Right hindlimb (tissue), 1 donor: ENCODE data around the gene URM1.

ENCODE experiments used
- DNase-seq: peaks from one replicate; pipeline ENCODE4 v3.0.0-alpha.2; 2018

The URM1 gene

DNA sequence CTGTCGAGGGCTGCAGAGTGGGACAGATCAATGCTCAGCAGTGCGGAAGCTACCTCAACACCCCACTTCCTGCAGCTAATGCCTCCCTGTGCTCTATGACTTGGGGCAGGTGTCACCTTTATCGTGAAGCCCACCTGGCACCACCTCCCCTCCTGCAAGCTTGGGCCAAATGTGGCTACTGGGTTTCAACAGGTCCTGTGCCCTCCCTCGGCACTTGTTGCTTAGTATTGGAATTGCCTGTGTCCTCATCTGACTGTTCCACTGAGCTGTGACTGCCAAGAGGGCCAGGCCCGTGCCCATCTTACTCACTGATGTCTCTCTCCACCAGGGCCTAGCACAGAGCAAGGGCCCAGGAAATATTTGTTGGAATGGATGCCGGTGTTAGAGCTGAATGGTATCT is 21.4 kb upstream of the URM1 start:
- DNase-seq: no peak

DNA sequence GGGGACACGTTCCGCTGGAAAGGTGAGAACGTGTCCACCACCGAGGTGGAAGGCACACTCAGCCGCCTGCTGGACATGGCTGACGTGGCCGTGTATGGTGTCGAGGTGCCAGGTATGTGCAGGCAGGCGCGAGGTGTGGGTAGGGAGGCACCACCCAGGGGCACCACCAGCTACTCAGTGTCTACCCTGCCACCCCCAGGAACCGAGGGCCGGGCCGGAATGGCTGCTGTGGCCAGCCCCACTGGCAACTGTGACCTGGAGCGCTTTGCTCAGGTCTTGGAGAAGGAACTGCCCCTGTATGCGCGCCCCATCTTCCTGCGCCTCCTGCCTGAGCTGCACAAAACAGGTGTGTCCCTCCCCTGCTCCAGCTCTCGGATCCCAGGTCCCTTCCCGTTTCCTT is 15.7 kb upstream of the URM1 start:
- no peak for DNase-seq

DNA sequence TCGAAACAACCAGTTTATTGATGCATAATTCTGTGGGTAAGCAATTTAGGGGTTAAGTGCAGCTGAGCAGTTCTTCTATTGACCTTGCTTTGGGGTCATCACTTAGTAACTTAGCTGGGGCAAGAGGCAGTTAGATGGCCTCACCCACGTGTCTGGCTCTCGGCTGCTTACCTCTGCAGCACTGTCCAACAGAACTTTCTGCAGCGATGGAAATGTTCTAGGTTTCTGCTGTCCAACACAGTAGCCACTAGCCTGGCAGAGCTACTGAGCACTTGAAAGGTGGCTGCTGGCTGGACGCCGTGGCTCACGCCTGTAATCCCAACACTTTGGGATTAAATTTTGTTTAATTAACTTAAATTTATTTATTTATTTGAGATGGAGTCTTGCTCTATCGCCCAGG is 13.1 kb upstream of the URM1 start:
- no peak for DNase-seq

DNA sequence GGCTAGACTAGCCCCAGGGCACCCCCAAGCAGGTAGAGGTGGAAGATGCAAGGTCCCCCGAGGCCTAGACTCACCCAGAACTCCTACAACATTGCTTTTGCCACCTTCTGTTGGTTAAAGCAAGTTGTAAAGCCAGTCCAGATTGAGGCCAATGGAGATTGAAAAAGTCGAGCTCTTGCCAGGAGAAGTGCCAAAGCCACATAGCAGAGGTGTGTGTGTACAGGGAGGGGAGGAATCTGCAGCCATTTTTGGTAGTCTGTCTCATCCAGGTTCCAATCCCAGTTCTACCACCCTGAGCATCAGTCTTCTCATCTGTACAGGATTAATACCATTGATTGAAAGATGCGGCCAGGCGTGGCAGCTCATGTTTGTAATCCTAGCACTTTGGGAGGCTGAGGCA is 12.3 kb upstream of the URM1 start:
- DNase-seq: no peak

GRCh38 chr9:128360826-128361225 is 10.3 kb upstream of the URM1 start:
- no peak for DNase-seq

DNA sequence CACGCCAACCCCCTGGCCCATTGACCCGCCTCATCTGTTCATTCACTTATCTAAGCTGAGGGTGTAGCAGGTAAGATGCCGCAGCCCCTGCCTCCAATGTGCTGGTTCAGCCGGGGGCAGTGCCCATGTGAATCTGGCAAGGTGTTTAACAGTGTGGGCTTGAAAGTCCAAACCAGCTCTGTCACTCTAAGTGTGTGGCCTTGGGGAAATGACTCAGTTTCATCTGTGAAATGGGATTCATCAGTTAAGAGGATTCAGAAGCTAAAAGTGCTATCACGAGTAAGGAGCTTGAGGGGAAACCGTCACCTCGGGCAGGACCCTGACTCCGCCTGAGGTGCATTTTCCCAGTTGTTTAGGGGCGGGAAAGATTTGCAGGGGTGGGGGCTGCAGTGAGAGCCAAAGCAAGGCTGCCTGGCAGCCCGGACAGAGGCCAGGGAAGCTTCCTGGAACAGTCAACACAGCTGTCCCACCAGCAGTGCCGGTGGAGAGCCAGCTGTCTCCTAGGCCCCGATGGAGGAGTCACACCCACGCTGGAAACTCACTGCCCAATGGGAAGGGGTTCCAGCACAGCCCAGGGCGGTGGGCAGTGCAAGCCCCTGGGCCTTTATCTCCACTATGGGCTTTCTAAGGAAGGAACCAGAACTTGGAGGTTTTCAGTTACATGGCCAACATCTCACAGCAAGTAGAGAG is 9.7 kb upstream of the URM1 start:
- no peak for DNase-seq

GRCh38 chr9:128361986-128362646 is 9.1 kb upstream of the URM1 start:
- peak; percentile 93 for DNase-seq

GRCh38 chr9:128362774-128363173 is 8.4 kb upstream of the URM1 start:
- no peak for DNase-seq

DNA sequence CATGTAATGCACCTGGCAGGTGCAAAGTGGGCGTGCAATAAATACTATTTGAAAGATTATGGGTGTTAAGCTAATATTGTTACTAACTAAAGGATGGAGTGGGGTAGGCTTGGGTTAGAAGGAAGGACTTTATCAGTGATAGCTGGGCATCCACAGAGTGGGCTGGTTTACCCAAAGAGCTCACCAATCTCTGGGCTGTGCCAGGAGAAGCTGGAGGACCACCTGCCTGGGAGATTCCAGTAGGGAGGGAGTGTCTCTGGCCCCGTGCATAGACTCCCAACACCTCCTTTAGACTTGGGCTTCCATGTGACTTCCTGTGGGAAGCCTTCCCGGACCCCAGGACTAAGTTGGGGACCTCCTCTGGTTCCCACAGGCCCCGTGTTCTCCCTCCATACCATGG is 5.6 kb upstream of the URM1 start:
- no peak for DNase-seq

DNA sequence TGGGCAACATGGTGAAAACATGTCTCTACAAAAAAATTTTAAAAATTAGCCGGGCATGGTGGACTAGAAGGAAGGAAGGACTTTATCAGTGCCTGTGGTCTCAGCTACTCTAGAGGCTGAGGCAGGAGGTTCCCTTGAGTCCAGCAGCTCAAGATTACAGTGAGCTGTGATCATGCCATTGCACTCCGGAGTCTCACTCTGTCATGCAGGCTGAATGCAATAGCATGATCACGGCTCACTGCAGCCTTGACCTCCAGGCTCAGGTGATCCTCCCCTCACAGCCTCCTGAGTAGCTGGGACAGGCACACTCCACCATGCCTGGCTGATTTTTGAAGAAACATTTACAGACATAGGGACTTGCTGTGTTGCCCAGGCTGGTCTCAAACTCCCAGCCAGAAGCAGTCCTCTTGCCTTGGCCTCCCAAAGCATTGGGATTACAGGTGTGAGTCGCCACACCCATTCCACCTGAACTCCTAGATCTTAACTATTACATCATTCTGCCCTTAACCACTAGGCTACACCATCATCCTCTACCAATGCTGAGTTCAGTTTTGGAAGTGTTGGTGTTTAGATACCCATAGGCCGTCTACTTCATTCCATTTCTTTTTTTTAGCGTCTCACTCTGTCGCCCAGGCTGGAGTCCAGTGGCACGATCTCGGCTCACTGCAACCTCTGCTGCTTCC is 2.0 kb upstream of the URM1 start:
- no peak for DNase-seq

DNA sequence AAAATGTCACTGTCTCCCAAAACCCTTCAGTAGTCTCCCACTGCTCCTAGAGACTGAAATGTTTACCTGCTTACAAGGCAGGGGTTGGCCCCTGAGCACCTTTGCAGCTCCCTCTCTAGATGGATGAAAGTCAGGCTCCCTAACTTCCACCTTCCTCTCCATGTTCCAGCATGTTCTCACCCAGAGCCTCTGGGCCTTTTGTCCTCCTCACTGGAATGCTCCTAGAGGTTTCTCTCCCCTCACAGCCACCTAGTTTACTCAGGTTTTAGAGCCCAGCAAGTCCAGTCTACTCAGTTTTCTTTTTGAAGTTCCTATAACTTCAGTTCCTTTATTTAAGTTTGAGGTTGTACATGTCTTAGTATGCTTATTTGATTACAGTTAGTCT is 815 bp upstream of the URM1 start:
- DNase-seq: no peak

- no peak for DNase-seq
Observed at GRCh38 chr9:128371630-128372117, 500 bp downstream of the URM1 start.

DNA sequence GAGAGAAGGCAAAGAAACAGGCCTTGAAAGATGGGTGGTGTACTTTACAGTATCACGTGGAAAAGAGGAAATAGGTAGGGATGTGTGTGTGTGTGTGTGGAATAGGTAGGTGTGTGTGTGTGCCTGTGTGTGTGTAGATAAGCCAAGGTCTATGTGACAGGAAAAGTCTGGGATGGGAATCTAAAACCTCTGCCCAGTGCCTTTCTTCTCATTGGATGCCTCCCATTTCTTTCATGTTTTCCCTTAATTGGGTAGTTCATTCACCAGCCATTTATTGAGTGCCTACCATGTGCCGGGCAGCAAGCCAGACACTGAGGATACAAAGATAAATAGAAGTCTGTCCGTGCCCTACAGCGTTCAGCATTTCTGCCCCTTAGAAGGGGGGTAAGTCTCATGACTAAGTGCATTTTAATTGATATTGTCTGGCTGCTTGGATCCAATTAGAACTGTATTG is 1.0 kb downstream of the URM1 start:
- no peak for DNase-seq

- DNase-seq: no peak
Observed at GRCh38 chr9:128372784-128373183, 1.6 kb downstream of the URM1 start.

DNA sequence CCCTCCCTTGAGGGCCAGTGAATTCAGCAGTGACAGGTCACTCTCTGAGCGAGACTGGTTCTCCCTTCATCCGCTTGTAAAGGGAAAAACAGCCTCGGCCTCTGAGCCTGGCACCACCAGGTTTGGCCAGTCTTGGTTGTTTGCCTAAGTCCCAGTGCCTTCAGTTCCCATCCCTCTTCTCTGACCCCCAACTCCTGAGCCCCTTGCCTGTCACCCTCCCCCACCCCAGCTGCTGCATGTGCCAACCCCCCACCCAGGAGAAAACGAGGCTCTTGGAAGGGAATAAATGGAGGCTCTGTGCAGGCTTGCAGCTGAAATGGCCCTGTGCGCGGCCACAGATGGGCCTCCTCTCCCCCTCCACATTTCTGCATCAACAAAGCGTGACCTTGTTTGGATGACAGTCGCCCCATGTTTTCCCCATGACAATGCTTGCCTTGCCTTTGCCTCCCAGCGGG is 3.1 kb downstream of the URM1 start:
- no peak for DNase-seq

GRCh38 chr9:128375865-128376264 is 4.7 kb downstream of the URM1 start:
- no peak for DNase-seq

- DNase-seq: peak; percentile 48
Observed at GRCh38 chr9:128382261-128382660, 11.1 kb downstream of the URM1 start.

DNA sequence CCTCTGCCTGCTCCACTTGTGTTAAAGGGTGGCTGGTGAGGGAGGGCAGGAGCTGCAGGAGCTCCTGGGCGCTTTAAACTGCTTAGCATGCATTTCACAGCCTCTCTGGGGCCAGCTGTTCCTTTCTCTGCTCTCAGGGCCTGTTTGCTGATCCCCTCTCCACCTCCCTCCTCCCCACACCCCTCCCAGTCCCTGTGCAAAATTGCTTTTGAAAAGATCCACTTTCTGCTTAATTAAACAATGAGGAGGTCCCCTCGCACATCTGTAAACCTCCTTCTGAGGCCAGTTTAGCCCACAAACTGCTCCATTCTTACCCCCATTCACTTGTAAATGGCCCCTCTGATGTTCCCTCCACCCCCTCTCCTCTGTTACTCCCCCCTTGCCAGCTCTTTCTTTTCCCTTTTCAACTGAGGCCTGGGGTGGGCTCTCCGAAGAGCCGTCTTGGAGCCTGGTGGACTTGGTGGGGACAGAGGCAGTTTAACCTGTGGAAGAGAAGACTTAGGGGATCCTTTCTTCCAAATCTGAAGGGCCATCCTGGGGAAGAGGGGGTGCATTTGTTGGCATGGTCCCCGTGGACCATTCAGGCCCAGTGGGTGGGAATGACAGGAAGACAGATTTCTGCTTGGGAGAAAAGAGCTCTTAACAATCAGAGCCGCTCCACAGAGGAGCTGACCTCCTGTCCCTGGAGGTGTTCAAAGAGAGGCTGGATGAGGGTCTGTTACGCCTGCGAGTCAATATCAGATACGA is 12.0 kb downstream of the URM1 start:
- peak; percentile 64 for DNase-seq

- no peak for DNase-seq
Observed at GRCh38 chr9:128383791-128384190, 12.6 kb downstream of the URM1 start.

DNA sequence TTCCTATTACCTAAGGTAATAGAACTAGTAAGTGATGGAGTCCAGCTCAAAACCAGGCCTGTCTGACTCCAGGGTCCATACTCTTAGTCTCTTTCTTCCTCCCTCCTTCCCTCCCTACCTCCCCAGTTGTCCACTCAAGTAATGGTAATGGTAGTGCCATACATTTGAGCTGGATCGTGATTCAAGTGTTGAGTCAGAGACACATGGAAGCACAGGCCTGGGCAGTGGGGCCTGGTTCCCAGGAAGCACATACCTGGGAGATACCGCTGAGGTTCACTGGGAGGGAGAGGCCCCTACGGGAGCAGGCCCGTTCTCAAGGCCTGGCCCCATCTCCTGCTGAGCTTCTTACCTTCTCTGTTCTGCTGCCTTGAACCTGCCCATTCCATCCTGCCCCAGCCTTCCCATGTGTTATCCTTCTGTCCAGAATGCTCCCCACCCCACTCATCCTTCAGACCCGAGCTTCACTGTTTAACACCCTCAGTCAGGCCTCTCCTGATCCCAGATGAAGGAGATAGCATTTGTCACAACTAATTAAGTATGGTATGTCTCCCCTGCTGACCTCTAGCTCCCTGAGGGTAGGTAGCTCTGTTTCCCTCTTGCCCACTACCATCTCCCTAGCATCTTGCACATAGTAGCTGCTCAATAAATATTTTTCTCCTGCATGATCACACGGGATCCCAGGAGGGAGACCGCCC is 13.8 kb downstream of the URM1 start:
- no peak for DNase-seq

DNA sequence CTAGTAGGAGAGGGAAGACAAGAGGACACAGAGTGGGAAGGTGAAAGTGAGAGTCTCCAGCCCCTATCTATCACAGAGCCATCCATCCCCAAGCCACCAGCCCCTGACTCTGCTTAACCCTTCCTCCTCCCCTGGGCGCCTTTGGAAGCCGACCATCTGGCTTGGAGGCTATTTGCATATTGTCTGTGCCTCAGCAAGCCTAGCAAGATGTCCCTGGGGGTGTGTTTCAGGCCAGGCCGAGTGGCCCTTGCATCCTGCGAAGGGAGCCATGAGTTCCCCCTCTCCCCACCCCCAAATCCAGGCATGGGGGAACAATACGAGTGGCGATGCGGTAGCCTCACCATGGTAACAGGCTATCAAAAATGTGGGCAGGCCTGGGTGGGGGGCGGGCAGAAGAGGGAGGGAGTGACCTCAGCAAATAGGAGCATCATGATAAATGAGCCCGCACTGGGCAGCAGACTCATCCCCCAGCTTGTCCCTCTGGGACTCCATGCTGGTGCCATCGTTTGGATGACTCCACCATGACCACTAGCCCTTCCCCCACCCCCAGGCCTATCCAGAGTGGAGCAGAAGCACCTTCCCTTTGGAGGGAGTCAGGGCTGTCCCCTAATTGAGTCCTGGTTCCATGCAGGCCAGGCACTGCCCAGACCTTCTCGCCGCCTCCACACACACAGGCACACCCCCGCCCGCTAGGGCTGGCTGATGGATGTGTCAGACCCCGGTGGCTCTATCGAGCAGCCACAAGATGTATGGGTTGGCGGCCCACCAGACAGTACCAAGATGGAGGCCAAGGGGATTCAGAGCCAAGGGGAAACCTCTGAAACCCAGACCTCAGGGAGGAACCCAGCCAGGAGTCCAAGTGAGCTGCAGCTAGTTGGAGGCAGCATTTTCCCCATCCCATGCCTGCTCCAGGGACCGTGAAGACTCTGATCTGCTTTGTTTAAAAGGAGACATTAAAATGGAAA is 14.6 kb downstream of the URM1 start:
- DNase-seq: no peak
